IMR-90 (cell line): ENCODE results near the gene NOL12.

Experiments
- CHD1 ChIP-seq: IDR thresholded peaks from 2 replicates; pipeline ENCODE4 v1.6.1; 2012; ENCODE audit warnings: low read depth, low read length, improper control_type of control experiment
- NFE2L2 ChIP-seq: fragments of 150-350 bp; IDR thresholded peaks from 2 replicates; pipeline ENCODE4 v1.6.1; 2016; ENCODE audit warnings: low read depth, mild to moderate bottlenecking, low read length
- POLR2A ChIP-seq: IDR thresholded peaks from 2 replicates; pipeline ENCODE4 v1.6.1; 2012; ENCODE audit warnings: mild to moderate bottlenecking, low read depth, low read length
- TF ChIP-seq, protein P1 (sequence below): conservative IDR thresholded peaks from 2 replicates; pipeline ENCODE4 v1.5.1; 2012; ENCODE audit warnings: mild to moderate bottlenecking, low read depth, low read length, improper control_type of control experiment
- TF ChIP-seq, protein P2 (sequence below): fragments of 150-350 bp; IDR thresholded peaks from 2 replicates; pipeline ENCODE4 v1.6.1; 2017; ENCODE audit warnings: mild to moderate bottlenecking, antibody characterized with exemption, low read length, low read depth

DNA sequence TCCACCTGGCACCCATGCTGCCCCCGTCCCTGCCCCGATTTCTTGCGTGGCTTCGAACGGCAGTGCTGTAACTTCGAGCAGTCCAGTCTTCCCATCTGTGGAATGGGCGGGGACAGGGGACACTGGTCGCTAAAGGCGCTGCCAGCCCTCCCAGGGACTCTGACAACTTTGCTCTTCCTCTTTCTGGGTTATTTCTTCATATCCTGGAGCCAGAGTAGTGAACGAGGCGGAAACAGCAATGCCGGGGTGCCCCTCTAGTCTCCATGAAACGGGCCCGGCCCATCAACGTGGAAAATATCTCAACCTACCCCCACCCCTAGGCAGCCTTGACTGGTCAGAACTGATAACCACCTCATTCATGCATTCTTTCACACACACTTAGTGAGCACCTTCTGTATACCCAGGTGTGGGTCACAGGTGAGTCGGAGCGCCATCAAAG, 53.5 kb downstream of the NOL12 start:
- TF ChIP-seq, protein P1, sequence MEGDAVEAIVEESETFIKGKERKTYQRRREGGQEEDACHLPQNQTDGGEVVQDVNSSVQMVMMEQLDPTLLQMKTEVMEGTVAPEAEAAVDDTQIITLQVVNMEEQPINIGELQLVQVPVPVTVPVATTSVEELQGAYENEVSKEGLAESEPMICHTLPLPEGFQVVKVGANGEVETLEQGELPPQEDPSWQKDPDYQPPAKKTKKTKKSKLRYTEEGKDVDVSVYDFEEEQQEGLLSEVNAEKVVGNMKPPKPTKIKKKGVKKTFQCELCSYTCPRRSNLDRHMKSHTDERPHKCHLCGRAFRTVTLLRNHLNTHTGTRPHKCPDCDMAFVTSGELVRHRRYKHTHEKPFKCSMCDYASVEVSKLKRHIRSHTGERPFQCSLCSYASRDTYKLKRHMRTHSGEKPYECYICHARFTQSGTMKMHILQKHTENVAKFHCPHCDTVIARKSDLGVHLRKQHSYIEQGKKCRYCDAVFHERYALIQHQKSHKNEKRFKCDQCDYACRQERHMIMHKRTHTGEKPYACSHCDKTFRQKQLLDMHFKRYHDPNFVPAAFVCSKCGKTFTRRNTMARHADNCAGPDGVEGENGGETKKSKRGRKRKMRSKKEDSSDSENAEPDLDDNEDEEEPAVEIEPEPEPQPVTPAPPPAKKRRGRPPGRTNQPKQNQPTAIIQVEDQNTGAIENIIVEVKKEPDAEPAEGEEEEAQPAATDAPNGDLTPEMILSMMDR: no peak
- TF ChIP-seq, protein P2, sequence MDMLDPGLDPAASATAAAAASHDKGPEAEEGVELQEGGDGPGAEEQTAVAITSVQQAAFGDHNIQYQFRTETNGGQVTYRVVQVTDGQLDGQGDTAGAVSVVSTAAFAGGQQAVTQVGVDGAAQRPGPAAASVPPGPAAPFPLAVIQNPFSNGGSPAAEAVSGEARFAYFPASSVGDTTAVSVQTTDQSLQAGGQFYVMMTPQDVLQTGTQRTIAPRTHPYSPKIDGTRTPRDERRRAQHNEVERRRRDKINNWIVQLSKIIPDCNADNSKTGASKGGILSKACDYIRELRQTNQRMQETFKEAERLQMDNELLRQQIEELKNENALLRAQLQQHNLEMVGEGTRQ: no peak
- TF ChIP-seq CHD1 (no peak), POLR2A (no peak), NFE2L2 (no peak)
